Nephron progenitor cell (in vitro differentiated cells): ENCODE results near the gene BTF3.

ENCODE experiments used
- DNase-seq: peaks from one replicate; pipeline ENCODE4 v3.0.0; 2021
- H3K27ac Mint-ChIP-seq: 2 replicates; pipeline ENCODE4 v1.8.0; 2021; ENCODE audit warnings: mild to moderate bottlenecking, moderate library complexity, mixed read lengths
- H3K27me3 Mint-ChIP-seq: 2 replicates; pipeline ENCODE4 v1.8.0; 2021; ENCODE audit warnings: mild to moderate bottlenecking, low read depth, mixed read lengths; ENCODE audit not compliant: poor library complexity
- H3K36me3 Mint-ChIP-seq: 2 replicates; pipeline ENCODE4 v1.8.0; 2021; ENCODE audit warnings: low read depth, mixed read lengths
- H3K4me1 Mint-ChIP-seq: 2 replicates; pipeline ENCODE4 v1.8.0; 2021; ENCODE audit warnings: mixed read lengths
- H3K4me3 Mint-ChIP-seq: 2 replicates; pipeline ENCODE4 v1.8.0; 2021; ENCODE audit warnings: mild to moderate bottlenecking, moderate library complexity, mixed read lengths
- H3K9me3 Mint-ChIP-seq: 2 replicates; pipeline ENCODE4 v1.8.0; 2021; ENCODE audit warnings: mild to moderate bottlenecking, moderate library complexity, mixed read lengths
- TF ChIP-seq, protein P1 (sequence below): fragments of 200-600 bp; sonication (generic); IDR thresholded peaks from 2 replicates; pipeline ENCODE4 v1.5.0; 2021; ENCODE audit warnings: antibody characterized with exemption

The BTF3 gene

DNA sequence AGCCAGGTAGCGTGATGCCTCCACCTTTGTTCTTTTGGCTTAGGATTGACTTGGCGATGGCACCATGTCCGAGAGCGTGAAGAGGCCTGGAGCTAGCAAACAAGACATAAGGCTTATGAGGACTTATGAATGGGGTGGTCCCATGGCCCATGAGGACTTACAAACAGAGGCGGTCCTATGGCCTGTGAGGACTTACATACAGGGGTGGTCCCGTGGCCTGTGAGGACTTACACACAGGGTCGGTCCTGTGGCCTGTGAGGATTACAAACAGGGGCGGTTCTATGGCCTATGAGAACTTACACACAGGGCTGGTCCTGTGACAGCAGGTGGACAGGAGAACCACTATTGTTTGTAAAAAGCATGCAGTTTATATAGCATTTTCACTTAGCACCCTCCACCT is 28.4 kb upstream of the BTF3 start:
- Mint-ChIP-seq H3K27me3 (peaks cover 8% of the 10 kb centered on the region), H3K4me1 (no peaks in the 10 kb centered on the region), H3K36me3 (no peaks in the 10 kb centered on the region), H3K4me3 (no peak overlapping the region), H3K9me3 (peaks cover 8% of the 10 kb centered on the region), H3K27ac (no peak overlapping the region)
- DNase-seq = no peak
- TF ChIP-seq, protein P1, sequence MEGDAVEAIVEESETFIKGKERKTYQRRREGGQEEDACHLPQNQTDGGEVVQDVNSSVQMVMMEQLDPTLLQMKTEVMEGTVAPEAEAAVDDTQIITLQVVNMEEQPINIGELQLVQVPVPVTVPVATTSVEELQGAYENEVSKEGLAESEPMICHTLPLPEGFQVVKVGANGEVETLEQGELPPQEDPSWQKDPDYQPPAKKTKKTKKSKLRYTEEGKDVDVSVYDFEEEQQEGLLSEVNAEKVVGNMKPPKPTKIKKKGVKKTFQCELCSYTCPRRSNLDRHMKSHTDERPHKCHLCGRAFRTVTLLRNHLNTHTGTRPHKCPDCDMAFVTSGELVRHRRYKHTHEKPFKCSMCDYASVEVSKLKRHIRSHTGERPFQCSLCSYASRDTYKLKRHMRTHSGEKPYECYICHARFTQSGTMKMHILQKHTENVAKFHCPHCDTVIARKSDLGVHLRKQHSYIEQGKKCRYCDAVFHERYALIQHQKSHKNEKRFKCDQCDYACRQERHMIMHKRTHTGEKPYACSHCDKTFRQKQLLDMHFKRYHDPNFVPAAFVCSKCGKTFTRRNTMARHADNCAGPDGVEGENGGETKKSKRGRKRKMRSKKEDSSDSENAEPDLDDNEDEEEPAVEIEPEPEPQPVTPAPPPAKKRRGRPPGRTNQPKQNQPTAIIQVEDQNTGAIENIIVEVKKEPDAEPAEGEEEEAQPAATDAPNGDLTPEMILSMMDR = no peak

DNA sequence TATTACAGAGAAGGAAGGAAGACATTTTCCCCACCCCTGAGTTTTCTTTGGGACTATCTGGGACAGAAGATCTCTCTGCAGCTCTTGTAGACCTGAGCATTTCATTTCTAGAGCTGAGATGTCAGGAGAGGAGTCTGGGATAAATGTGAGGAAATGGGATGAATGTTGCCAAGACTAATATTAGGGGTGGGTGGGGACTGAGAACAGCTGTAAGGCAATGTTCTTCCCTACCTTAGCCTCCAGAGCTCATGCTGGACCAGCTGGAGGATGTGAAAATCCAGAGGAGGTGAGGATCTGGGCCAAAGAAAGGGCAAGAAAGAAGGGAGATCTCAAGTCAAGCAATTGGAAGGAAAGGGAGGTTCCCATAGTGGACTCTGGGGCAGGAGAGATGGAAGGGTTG is 26.6 kb upstream of the BTF3 start:
- H3K4me1 Mint-ChIP-seq = no peaks in the 10 kb centered on the region
- H3K27me3 Mint-ChIP-seq = peaks cover 4% of the 10 kb centered on the region
- peaks cover 8% of the 10 kb centered on the region for H3K9me3 Mint-ChIP-seq
- no peak overlapping the region for H3K27ac Mint-ChIP-seq
- TF ChIP-seq, protein P1 = no peak
- no peak overlapping the region for H3K4me3 Mint-ChIP-seq
- no peaks in the 10 kb centered on the region for H3K36me3 Mint-ChIP-seq
- DNase-seq = no peak

DNA sequence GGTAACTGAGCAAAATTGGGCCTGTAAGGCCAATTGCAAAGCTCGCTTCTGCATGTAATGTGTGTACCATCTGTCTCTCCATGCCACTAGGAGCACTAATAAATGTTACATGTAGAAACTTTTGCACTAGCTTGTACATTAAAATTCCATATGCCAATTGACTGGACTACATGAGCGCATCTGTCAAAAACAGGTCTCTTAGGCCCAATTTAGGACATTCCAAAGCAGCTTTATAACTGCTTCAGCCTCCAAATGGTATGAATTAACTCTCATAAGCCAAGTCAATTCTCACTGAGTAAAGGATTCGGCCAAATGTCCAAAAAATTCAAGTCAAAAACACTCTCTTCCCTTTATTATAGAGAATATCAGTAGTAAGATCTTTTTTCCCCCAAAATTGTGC is 26.1 kb upstream of the BTF3 start:
- H3K27ac Mint-ChIP-seq = no peak overlapping the region
- H3K36me3 Mint-ChIP-seq = no peaks in the 10 kb centered on the region
- peaks cover 4% of the 10 kb centered on the region for H3K27me3 Mint-ChIP-seq
- no peak for DNase-seq
- TF ChIP-seq, protein P1 = no peak
- no peaks in the 10 kb centered on the region for H3K4me1 Mint-ChIP-seq
- H3K4me3 Mint-ChIP-seq = no peak overlapping the region
- peaks cover 8% of the 10 kb centered on the region for H3K9me3 Mint-ChIP-seq

- peaks cover 11% of the 10 kb centered on the region for H3K4me1 Mint-ChIP-seq
- H3K27me3 Mint-ChIP-seq = peaks cover 6% of the 10 kb centered on the region
- DNase-seq = no peak
- no peaks in the 10 kb centered on the region for H3K36me3 Mint-ChIP-seq
- H3K9me3 Mint-ChIP-seq = no peaks in the 10 kb centered on the region
- H3K4me3 Mint-ChIP-seq = no peak overlapping the region
- H3K27ac Mint-ChIP-seq = no peak overlapping the region
- TF ChIP-seq, protein P1 = no peak
These were observed 17.7 kb upstream of the BTF3 start for GRCh38 chr5:73480500-73480899.

DNA sequence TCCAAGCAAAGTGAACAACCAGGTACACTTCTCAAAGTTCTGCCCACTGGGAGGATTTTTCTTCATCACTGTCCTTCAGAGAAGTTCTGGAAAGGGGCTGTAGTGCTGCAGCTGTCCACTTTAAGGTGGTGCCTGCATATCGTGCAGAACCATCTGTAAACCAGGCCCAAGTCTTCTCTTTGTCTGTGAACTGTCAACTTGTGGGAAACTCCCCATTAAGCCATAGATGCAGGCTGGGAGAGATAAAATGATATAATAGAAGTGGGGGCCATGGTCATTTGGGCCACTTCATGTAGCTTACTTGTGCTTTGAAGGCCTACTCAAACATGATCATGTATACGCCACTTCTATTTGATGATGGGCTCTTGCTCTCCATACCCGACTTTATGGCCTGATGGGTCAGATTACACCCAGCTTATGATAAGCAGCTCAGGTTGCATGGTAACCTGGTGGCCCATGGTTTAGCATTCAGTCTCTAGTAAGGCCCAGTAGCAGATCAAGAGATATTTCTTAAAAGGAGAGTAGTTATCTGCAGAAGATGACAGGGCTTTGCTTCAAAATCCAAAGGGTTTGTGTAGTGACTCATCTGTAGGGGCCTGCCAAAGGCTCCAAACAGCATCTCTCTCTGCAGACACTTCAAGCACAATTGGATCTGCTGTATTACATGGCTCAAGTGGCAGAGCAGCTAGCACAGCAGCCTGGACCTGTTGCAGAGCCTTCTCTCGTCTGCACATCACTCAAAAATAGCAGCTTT is 15.7 kb upstream of the BTF3 start:
- Mint-ChIP-seq H3K4me3 (no peak overlapping the region), H3K9me3 (no peaks in the 10 kb centered on the region), H3K4me1 (peaks cover 19% of the 10 kb centered on the region), H3K36me3 (no peaks in the 10 kb centered on the region), H3K27me3 (peaks cover 23% of the 10 kb centered on the region), H3K27ac (no peak overlapping the region)
- TF ChIP-seq, protein P1 = no peak
- DNase-seq = no peak

GRCh38 chr5:73483676-73484075 is 14.6 kb upstream of the BTF3 start:
- no peak for DNase-seq
- no peaks in the 10 kb centered on the region for H3K36me3 Mint-ChIP-seq
- peaks cover 26% of the 10 kb centered on the region for H3K27me3 Mint-ChIP-seq
- TF ChIP-seq, protein P1 = no peak
- no peak overlapping the region for H3K27ac Mint-ChIP-seq
- H3K4me1 Mint-ChIP-seq = peaks cover 19% of the 10 kb centered on the region
- no peak overlapping the region for H3K4me3 Mint-ChIP-seq
- H3K9me3 Mint-ChIP-seq = no peaks in the 10 kb centered on the region
